ENCODE measurements around the gene B4GALNT3.
A peak's percentile ranks its signal among the peaks of the same experiment; 100 is the strongest.

The B4GALNT3 gene

DNA sequence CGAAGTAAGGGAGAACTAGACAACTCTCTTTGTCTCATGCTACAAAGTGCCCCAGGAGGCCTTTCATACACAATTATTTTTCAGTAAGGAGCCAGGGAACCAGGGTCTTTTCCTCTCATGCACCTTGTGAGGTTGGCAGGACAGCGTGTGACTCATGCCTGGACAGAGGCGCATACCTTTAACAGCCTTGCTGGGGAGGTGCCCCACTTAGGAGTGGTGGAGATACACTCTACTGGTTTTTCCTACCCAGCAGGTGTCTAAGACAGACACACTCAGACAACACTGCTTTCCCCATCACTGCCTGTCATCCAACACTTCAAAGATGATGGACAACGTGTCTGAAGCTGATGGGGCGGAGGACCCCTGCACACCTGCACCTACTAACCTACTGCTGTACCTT, 49.1 kb downstream of the B4GALNT3 start:
- DNase-seq (ENCODE audit: low spot score) = peak; percentile 65

DNA sequence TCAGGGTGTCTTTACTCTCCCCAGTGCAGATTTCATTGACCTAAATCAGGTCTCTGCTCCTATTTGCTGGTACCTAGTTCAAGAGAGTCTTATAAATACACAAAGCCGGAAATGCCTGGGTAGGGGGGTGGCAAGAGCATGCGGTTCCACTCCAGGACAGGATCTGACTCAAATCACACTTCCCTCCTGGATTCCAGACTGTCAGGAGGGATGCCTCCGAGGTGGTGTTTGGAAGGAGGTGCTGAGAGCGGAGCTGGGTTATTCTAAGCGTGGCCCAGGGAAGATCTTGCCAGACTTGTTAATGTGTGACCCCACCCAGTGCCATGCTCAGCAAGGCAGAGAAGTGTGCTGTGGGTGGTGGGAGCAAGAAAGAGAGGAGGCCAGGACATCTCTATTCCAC, 49.8 kb downstream of the B4GALNT3 start:
- peak; percentile 50 for DNase-seq (ENCODE audit: low spot score)

DNA sequence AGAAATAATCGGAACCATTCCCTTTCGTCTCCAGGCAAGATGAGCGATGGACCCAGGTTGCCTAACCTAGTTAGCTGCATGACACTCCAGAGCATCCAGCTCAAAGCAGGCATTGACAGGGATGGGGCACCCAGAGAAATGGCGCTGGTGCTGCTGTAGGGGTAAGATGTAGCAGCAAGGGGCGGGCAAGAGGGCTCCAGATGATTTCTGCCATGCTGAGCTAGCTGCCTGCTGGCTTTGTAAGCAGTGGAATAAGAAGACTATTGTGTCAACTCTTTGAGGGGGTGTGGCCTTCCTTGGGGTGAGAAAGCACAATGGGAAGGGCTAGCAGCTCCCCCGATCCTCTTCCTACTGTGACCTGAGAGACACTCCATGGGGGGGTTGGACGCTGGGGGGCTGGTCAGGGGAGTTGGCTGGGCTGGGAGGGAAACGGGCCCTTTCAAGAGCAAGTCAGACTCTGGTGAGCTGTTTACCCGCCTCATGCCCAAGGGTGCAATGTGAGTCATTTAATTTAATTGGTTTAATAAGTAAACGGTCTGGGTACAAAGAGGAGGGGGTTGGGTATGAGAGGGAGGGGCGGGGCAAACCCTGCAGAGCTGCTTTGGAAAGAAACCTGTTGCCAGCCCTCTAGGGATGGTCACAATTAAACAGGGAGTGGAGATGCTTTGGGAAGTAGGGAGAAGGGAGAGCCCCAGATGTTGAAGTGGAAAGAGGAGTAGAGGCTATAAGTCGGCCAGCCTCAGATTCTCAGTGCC, 50.5 kb downstream of the B4GALNT3 start:
- peak; percentile 93 for DNase-seq (ENCODE audit: low spot score)

DNA sequence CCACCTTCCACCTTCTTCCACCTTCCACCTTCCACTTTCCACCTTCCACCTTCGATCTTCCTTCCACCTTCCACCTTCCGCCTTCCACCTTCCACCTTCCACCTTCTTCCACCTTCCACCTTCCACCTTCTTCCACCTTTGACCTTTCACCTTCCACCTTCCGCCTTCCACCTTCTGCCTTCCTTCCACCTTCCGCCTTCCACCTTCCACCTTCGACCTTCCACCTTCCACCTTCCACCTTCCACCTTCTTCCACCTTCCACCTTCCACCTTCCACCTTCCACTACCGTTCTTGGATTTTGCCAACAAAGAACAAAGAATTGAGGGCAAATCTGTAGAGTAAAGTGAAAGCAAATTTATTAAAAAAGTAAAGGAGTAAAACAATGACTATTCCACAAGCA, 53.2 kb downstream of the B4GALNT3 start:
- DNase-seq (ENCODE audit: low spot score) = no peak

DNA sequence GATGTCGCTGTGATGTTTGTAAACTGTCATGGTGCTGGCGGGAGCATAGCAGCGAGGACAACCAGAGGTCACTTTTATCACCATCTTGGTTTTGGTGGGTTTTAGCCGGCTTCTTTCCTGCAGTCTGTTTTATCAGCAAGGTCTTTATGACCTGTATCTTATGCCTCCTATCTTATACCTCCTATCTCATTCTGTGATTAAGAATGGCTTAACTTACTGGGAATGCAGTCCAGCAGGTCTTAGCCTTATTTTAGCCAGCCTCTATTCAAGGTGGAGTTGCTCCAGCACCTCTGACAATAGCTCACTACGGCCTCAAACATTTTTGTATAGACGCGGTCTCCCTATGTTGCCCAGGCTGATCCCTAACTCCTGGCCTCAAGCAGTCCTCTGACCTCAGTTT, 53.7 kb downstream of the B4GALNT3 start:
- DNase-seq (ENCODE audit: low spot score) = no peak

DNA sequence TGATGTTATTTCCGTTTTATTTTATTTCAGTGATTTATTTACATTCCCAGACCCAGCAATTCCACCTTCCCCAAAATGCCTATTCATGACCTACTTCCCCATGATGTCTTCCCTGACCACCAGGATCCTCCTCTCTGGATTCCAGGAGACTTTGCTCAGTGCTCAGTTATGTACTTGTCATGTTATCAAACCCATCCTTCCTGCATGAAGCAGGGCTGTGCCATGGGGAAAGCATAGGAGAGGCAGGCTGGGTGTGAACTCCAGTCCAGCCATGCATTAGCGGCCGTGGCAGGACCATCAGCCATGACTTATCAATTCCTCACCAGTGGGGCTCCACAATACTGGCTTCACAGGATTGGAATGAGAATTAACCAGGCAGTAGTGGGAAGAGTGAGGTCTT, 57.8 kb downstream of the B4GALNT3 start:
- no peak for DNase-seq (ENCODE audit: low spot score)

DNA sequence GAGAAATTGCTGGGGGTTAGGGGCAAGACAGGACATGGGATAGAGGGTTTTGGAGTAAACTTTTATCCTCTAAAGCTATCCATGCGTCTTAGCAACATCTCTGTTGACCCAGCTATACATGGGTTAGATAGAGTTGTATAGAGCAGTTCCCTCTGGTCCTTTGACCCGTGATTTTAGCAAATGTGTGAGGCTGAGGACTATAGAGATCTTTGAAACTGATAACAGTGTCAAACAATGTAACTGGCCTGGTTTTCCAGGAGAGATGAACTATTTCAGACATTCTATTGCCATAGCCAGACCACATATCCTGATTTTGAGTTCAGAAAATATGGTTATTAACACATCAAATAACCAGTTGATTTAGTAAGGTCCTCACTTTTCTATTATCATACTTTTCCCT, 60.4 kb downstream of the B4GALNT3 start:
- DNase-seq (ENCODE audit: low spot score) = no peak

DNA sequence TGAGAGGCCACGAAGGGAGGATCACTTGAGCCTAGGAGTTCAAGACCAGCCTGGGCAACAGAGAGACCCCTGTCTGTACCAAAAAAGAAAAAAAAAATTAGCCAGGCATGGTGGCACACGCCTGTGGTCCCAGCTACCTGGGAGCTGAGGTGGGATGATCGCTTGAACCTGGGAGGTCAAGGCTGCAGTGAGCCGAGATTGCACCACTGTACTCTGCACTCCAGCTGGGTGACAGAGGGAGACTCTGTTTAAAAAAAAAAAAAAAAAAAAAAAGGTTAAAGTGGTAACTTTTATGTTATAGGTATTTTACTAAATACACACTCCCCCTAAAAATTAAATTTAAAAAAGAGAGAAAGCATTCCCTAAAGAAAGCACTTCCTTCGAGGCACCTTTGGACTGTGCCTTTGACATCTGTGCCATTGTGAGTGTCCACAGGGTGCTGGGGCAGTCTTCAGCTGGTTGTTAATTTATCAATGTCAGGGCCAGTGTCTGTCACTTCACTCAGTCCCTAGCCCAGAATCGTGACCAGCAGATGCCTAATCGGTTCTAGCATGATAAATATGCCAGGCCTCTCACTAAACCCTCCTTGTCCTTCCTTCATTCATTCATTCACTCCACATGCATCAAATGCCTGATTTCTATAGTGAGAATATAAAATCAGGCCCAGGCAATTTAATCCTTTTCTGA, 63.1 kb downstream of the B4GALNT3 start:
- DNase-seq (ENCODE audit: low spot score) = no peak

DNA sequence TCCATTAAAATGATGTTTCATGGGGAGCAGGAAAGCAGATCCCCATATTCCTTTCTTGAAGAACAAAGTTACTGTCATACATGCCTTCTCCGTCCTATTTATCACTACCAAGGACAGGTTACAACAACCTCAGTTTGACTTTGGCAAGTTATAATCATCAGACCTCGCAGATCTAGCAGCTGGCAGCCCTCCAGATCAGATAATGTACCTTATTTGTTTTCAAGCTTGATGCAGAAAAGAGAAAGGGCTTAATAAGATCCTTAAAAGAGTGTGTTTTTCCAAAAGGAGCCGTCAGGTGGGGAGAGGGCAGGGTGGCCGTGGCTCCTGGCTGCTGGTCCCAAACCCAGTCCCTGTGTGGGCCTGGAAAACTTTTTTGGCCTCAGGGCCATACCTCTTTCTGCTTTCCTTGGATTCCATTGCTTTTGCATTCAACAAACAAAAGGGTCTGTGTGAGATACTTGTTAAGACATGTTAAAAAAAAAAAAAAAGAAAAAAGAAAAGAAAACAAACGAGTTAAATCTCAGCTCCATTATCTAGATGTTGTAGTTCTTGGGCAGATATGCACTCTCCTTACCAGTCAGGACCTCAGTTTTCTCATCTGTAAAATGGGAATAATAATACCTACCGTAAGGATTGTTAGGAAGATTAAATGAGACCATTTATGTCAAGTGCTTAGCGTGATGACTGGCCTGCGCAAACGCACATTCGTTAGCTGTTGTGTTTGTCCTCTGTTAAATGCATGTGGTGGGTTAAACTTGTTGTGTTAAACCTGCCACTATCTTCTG, 64.6 kb downstream of the B4GALNT3 start:
- no peak for DNase-seq (ENCODE audit: low spot score)

DNA sequence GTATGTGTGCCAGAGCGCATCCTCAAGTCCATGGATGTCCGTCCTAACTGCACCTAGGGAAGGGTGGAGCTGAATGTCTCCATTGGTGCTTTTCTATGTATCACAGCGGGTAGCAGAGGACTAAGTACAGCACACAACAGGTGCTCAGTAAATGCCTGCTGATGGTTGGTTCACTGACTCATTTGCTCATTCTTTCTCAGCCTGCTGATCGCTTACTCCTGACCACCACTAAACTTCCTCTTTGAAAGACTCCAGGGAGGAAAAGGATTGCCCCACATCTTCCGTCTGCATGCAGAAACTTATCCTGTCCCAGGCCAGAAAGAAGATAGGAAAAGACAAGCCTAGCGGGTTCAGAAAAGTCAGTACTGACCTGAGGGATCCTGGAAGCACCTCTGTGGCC, 66.3 kb downstream of the B4GALNT3 start:
- no peak for DNase-seq (ENCODE audit: low spot score)

DNA sequence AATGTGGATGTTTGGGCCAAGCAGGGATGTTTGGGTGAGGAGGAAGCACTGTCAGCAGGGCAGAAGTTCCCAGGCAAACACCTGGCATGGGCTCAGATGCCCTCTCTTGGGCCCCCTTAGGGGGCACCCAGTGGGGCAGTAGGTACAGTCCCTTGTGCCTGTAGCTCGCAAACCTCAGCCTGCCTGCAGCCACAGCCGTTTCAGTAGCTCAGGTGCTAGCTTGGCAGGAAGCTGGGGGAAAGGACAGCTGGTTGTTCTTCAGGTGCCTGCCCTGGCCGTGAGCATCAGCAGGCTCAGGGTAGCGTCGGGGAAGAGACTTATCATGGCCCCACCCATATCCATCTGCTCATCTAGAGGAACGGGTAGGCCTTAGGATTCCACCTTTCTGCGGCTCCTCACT, 67.5 kb downstream of the B4GALNT3 start:
- no peak for DNase-seq (ENCODE audit: low spot score)

DNA sequence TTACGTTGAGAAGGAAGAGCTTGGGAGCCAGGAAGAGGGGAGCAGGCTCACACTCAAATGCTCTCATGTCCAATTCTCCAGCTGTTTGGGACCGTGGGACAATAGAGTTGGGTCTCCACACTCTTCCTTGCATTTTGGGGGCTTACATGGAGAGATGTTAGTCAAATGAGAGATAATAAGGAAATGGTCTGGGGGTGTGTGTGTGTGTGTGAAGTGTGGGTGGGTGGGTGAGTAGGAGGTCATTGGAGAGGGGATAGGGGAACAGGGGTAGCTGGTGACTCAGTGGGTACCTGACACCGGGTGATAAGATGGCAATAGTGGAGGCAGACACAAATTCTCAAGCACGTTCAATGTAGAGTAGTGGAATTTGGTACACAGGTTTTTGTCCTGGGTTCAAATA, 68.0 kb downstream of the B4GALNT3 start:
- DNase-seq (ENCODE audit: low spot score) = no peak

DNA sequence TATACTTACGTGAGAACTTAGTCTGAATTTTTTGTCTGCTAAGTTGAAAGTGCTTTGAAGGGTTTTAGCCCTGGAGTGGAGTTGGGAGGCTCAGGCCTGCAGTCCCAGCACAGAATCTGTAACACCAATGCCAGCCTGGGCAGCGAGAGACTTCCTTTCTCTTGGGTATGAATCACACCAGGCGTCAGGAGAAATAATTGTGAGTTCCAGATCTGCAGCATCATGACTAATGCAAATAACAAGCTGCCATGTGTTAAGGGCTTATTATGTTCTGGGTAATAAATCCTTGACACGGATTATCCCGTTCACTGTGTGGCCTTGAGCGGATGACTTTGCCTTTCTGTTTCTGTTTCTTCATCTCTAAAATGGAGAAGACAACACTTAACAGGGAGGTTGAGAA, 70.6 kb downstream of the B4GALNT3 start:
- no peak for DNase-seq (ENCODE audit: low spot score)

DNA sequence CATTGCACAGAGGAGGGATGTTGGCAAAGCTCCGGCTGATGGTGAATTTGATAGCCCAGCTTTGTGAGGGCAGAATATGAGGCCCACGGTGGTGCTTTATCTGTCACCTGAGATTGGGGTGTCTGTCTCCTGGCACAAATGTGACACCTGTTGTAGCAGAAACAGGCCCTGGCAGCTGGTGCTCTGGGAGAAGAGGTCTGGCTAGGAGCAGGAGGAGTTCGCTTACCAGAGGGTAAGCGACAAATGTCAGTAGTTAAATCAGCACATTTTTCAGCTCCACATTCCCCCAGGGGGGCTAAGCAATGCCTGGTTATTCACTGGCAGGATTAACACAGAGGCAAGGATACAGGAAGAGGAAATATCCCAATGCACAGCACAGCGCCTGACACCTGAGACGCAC, 71.1 kb downstream of the B4GALNT3 start:
- no peak for DNase-seq (ENCODE audit: low spot score)

DNA sequence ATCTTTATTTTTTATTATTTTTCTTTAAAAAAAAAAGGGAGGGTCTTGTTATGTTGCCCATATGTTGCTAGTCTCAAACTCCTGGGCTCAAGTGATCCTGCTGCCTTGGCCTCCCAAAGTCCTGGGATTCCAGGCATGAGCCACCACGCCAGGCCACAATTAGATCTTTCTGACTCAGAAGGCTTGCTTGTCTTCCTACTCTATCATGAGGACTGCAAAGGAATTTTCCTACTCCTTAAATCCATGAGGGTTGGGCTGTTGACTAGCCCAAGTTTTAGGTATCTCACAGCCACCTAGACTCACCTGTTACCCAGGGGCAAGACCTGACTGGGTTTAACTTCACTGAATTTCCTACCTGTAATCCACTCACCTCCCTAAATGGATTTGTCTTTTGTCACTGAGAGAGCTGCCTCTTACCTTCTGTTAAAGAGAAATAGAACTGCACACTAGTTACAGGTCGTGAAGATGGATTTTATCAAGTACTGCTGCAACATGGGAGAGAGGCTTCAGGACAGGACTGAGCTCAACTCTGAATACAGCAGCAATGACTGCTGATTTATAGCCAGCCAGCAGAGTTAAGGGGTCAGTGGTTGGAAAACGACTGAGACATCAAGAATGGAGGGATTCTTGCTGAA, 72.3 kb downstream of the B4GALNT3 start:
- no peak for DNase-seq (ENCODE audit: low spot score)

DNA sequence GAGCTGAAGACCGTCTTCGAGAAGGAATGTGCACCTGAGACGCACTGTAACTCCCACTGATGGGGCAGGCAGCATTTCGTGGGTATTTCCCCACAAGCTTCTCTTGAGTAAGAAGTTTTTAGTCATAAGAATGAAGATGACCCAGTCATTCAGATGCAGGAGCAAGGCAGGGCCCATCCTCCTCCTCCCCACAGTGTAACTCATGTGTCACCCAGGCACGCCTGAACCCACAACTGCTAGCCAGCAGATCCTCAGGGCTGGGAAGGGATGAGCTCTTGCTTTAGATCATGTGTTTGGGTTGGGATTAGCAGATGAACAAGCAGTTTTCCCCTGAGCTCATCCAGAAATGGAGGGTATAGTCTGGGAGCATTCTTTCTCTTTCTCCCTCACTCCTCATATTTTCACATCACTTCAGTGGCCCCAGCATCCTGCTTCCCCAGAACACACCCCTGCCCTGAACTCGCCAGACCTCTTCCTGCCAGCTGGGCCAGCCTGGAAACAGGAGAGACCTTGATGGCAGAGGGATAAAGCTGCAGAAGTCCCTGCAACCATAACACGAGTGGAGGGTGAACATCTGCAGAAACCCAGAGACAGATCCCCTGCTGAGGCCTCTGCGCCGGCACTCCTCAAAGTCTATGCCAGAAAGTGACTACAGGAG, 73.3 kb downstream of the B4GALNT3 start:
- no peak for DNase-seq (ENCODE audit: low spot score)

DNA sequence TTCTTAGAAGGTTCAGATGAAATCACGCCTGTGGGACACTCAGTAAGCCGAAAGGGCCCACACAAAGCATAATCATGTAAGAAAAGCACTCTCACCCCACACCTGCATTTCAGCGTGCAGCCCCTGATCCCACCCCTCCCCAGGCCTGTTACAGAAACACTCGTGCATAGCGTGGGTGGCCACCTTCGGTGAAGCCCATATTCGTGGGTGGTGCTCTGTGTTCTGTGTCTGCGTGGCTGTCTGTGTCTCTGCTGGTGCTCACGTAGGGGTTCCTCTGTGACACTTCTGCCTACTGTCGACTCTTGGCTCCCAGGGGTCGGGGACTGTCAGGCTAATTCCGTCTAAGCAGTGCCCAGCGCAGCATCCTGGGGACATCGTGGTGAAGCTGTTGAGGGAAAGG, 74.0 kb downstream of the B4GALNT3 start:
- no peak for DNase-seq (ENCODE audit: low spot score)

DNA sequence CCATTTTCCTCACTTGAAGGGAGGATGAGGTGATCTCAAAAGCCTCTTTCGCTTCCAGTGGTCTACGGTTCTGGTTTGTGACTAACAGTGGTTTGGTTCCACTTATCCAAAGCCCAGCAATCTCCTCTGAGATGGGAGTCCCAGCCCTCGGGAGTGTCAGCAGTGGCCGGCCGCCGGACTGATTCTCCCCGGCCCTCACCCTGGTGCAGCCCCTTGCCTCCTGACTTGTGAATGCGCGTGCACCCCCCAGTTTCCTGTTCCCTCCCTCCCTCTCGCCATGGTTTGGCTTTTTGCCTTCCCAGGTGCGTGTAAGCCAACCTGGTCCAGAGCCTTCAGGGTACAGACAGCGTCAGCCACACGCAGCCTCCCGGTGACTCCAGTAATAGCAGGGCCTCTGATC, 74.5 kb downstream of the B4GALNT3 start:
- DNase-seq (ENCODE audit: low spot score) = no peak

DNA sequence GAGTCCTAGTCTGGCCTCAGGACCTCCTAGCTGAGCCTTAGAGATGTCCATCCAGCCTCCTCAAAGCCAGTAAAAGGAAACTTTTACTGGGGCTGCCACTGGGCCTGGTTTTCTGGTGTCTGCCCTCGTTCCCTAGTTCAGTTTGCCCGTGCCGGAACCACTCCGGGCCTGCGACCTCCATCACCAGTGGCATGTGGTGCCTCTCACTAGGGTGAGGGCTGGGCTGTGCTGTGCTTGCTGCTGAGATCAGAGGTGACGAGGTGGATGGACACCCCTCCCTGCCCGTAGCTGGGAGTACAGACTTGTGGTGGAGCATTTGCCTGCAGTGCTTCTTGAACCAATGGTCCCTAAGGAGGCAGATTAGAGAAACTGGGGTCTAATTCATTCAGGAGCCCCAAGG, 75.7 kb downstream of the B4GALNT3 start:
- no peak for DNase-seq (ENCODE audit: low spot score)

DNA sequence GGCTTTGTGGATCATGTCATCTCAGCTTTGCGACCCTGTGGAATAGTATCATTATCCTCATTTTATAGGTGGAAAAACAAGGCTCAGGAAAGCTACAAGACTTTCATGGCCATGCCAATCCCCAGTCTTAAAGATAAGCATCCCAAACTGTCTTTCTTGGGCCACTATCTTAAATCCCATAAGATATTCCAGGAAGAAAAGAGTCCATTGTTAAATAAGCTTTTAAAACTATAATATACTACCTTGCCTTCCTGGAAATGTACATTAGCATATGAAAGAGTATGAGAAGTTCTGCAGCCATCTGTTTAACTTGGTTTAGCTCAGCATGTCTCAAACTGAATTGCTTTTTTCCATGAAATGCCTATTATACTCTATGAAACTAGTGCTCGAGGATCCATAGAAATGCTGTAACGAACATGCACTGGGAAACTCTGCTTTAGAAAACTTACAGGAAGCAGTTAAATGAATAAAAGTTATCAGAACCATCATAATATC, 77.1 kb downstream of the B4GALNT3 start:
- no peak for DNase-seq (ENCODE audit: low spot score)

DNA sequence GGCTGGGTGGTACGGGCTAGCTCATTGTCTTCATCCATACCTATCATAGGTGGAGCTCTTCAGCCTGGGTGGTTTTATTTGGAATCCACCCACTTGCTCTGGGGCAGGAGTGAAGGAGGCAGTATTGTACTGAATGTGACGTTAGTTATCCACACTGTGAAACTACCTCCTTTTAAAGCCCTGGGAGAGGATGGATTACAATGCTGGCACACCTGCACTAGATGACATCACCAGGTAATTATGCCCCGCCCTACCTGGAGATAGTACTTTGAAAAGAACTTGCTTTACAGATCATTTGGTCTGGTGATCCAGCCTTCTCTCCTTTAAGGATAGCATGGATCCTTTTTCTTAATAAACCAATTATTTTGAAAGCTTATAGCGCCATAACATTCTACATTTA, 78.0 kb downstream of the B4GALNT3 start:
- DNase-seq (ENCODE audit: low spot score) = peak; percentile 98

Measured in SW480 (cell line).